ENCODE measurements around the gene USF2. TPM values are rescaled to one million over a fixed set of nuclear protein-coding genes. Genes with fewer than 3 reads are reported as not detected.

The USF2 gene
- total RNA-seq, 1 donor from 2014 or later, result 151 TPM

Other genes starting within 250 kb of the USF2 start
- gene SCN1B, start 238.5 kb upstream of the USF2 start, total RNA-seq, result 44.3 TPM
- gene HPN, start 227.2 kb upstream of the USF2 start, total RNA-seq, result 5.5 TPM
- 2.3 TPM for gene FXYD3, start 153.1 kb upstream of the USF2 start, total RNA-seq
- 10.0 TPM for gene LGI4, start 133.9 kb upstream of the USF2 start, total RNA-seq
- 556 TPM for gene FXYD1, start 130.1 kb upstream of the USF2 start, total RNA-seq
- not detected for gene FXYD7, start 125.7 kb upstream of the USF2 start, total RNA-seq
- 23.5 TPM for gene FXYD5, start 114.2 kb upstream of the USF2 start, total RNA-seq
- not detected for gene FAM187B, start 40.2 kb upstream of the USF2 start, total RNA-seq
- 6.8 TPM for gene LSR, start 20.0 kb upstream of the USF2 start, total RNA-seq
- gene HAMP, start 13.6 kb downstream of the USF2 start, total RNA-seq, result not detected
- not detected for gene MAG, start 23.2 kb downstream of the USF2 start, total RNA-seq
- 0.19 TPM for gene CD22, start 60.2 kb downstream of the USF2 start, total RNA-seq
- not detected for gene FFAR1, start 78.9 kb downstream of the USF2 start, total RNA-seq
- gene FFAR3, start 89.5 kb downstream of the USF2 start, total RNA-seq, result 0.14 TPM
- gene GPR42, start 102.1 kb downstream of the USF2 start, total RNA-seq, result not detected
- gene FFAR2, start 179.3 kb downstream of the USF2 start, total RNA-seq, result 0.32 TPM
- gene KRTDAP, start 221.5 kb downstream of the USF2 start, total RNA-seq, result not detected
- gene DMKN, start 244.7 kb downstream of the USF2 start, total RNA-seq, result 3.4 TPM

Measured in Right ventricle myocardium inferior (tissue), 1 donor.